ENCODE results near the gene NMT1.

The NMT1 gene

DNA sequence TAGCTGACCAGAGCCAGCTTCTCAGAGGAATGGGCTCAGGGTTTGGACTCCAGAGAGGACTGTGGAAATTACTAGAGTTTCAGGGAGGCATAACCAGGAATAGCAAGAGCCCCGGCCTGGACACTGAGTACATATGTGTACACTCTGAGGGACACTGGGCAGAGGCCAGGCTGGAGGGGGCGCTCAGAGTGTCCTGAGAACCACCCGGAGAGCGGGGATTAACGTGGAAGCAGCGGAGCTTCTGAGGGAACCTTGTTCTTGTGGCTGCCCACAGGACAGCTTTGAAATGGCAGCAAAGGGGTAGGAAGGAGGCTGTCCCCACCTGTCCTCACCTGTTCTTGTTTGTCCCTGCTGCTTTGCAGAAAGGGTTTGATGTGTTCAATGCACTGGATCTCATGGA lies 43.4 kb downstream of the NMT1 start:
- no peak for DNase-seq

DNA sequence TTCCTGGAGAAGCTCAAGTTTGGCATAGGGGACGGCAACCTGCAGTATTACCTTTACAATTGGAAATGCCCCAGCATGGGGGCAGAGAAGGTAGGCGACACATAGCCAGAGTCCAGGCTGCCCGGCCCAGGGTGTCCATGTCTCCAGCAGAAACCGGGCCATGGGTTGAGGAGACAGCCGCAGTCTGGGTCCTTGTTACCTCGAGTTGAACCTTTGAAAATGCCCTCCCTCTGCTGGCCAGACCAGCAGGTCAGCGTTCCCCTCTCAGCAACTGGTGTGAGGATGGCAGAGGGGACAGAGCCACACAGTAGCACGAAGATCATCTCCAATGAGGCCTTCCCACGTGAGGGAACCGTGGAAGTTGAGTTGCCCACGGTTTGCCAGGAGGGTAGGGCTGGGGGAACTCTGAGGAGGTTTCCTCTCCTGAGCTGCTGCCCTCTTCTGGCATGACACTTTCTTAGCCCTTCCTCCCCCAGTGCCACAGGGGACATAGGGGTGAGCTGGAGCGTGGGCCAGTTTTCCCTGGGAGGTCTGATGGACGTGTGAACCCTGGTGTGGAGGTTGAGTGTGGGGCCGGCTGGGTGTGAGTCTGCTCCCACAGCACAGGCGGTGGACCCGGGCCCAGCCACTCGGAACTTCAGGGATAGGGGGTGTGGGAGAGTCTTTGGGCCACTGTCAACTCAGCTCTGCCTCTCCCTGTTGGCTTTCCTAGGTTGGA lies 43.9 kb downstream of the NMT1 start:
- DNase-seq = no peak

DNA sequence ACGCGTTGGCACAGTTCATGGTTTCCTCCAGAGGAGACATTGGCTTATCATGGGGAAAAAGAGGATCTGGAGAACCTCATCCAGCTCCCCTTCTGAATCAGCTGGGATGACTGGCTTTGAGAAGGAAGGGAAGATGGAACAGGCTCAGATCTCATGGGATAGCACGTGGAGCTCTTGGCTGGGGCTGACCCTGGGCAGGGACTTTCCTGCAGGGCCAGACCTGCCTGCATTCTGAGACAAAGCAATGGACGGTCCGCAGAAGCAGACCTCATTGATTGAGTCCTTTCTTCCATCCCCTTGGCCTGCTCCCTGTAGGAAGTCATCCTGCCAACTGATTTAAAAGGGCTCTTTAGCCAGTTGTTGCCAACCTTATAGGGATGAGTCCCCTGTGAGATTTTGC lies 45.0 kb downstream of the NMT1 start:
- no peak for DNase-seq

DNA sequence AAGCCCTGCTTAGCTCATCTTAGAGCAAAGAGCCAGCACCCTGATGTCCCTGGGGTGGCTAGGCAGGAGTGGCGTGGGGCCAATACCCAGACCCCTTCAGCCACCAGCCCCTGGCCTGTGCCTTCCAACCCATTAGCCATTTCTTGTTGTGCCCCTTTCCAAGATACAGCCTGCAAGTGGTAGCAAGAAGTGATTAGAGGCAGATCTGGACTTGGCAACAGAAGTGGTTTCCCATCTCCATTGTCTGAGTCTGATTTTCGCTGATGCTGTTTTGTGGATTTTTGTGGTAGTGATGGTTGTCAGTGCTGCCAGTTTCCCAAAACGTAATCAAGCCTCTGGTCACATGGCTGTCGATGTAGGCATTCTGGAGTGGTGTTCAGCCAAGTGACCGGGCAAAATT lies 45.5 kb downstream of the NMT1 start:
- DNase-seq = no peak

DNA sequence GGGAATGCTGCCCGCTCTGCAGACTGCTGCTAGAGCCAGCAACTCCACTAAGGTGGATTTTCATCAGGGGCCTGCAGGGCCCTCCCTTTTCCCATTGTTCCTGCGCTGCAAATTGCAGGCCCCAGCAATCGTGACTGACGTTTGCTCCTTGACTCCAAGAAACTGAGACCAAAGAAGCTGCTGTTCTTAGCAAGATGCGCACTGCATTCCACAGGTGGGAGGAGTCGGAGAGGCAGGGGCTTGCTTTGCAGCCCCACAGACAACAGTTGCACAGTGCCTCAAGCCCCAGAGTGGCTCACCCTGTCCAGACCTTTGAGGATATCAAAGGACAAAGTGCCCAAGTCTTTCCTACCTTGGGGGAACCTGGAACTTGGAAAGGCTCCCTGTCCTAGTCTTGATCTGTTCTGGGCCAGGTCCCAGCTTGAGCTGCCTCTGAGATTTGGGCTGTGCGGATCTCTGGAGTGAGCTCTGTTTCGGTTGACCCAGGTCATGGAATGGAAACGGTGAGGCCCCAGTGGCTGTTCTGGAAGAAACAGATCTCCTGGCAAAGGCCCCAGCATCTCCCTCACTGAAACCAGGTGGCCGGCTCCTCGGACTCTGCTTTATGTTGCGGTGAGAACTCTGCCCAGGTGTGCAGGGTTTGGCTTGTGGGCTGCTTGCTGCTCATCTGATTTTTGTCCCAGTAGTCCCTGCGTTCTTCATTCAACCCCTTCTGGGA lies 46.3 kb downstream of the NMT1 start:
- no peak for DNase-seq

GRCh38 chr17:45108051-45108450 lies 46.9 kb downstream of the NMT1 start:
- DNase-seq = no peak

DNA sequence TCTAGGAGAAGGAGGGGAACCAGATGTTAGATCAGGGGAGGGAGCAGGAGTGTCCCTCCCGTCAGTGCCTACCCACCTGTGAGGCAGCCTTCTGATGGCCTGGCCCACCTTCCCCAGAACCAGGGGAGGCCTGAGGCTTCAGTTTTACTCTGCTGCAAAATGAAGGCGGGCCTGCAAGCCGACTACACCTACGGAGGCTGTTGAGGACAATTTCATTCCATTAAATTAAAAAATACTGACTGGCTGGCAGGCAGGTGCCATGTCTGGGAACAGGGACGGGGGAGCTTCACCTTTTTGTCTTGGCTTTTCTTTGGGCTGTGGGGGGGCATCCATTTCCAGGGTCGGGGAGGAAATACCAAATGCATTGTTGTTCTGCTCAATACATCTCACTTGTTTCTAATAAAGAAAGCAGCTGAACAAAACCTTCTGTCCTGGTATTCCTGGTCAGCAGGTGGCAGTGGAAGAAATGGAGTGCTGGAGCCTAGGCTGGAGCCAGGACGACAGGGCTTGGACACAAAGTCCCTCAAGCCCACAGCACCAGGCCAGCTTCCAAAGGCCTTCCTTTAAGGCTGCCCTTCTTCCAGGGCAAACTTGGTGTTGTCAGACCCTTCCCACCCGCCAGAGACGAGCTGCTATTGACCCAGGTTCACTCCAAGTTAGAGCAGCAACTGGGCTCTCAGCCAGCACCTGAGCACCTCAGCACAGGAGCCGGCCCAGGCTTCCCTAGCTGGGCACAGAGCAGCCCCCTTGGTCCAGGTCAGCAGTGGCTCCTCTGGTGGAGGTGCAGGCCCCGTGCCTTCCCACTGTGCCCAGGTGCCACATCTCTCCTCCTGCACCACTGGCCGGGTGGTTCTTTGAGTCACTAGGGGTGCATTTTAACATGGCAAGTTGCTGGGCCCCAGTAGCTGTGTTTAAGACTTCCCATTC lies 47.7 kb downstream of the NMT1 start:
- DNase-seq = no peak

GRCh38 chr17:45110676-45111611 lies 49.8 kb downstream of the NMT1 start:
- no peak for DNase-seq

GRCh38 chr17:45111850-45112249 lies 50.7 kb downstream of the NMT1 start:
- no peak for DNase-seq

DNA sequence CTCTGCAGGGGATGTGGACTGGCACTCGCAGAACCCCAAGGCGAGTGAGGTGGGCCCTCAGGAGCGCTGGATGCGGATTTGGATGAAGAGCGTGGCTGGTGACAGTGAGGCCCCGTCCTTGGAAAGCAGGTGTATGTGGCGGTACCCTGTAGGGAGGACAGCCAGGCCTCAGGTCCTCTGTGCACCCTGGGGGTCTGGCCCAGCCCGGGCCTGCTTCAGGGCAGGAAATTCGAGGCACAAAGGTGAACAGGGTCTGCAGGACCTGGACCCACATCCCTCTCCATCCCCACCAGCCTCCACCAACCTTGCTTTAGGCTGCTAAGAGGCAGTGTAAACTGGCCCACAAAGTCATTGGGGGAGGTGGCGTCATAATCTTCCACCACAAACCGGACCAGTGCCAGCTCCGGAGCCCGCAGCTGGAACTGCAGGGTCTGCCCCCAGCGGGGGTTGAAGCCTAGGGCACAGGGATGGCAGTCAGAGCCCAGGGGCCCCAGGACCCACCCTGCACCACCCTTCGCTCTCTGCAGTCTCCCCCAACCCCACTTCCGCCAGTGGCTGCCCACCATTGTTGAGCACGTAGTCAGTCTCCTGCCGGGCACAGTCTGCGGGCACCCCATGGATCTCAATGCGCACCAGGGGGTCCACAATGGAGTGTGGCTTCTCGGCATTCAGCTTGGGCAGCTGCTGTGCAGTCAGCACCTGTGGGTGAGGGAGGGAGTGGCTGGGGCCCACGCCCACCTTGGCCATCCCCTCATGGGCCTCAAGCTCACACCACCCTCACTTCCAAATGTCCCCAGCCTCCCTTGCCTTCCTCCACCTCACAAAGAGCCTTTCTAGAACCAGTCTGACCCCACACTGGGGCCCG lies 51.7 kb downstream of the NMT1 start:
- DNase-seq = no peak

DNA sequence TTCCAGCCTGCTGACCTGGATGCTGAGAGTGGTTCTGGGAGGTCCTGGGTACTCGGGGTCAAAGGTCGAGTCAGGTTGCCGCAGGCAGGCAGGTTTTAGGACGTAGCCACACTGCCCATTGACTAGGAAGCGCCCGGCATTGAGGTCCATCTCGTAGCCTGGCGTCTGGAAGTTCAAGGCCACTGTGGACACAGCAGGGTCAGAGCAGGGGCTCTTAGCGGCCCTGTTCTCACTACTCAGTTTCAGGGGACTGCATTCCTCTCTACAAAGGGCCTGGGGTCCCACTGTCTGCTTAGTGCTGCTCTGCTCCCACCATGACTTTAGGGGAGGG lies 52.3 kb downstream of the NMT1 start:
- no peak for DNase-seq

- no peak for DNase-seq
Measured at GRCh38 chr17:45114117-45114932, 53.2 kb downstream of the NMT1 start.

DNA sequence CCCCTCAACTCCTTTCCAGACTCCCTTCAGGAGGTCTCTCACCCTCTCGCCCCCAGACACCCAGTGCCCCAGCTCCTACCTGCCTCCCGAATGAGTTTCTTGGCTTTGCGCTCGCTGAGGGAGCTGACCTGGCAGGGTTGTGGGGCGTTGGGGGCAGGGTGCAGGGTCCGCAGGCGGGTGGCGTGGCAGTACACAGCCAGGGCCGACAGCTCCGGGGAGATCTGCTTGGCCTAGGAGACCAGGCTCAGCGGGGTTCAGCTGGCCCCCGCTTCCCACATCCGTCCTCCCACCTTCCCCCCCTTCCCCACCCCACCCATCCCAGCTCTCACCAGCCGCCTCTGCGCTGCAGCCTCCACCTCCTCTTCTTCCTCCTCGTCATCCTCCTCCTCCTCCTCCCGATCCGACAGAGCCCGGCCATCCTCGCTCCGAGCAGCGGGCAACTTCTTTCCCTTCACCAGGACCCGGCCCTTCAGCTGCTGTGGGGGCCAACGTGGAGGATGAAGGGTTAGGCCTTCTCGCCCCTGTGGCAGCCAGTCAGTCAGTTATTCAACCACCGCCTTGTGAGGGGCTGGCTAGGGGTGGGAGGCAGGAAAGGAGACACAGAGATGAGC lies 54.0 kb downstream of the NMT1 start:
- no peak for DNase-seq

GRCh38 chr17:45115871-45116270 lies 54.8 kb downstream of the NMT1 start:
- no peak for DNase-seq

DNA sequence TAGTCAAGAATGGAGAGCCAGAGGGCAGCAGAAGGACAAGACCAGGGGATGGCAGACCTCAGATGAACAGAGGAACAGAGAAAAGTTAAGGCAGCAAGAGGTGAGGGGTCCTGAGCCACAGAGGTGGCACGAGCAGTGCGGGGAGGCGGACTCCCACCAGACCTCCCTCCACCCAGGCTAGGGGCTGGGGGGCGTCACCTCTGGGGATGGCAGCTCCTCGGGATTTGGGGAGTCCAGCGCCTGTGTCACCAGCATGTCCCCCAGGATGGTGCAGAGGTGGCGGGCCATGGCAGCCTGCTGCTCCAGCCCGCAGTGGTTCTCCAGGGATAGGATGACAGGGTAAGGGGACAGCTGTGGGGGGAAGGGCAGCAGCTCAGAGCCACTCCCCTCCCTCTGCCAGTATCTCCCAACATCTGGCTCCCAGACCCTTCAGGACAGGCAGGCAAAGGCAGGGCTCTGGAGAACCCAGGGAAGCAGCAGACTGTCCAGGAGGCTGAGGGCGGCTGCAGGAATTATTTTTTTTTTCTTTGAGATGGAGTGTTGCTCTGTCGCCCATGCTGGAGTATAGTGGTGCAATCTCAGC lies 55.4 kb downstream of the NMT1 start:
- no peak for DNase-seq

DNA sequence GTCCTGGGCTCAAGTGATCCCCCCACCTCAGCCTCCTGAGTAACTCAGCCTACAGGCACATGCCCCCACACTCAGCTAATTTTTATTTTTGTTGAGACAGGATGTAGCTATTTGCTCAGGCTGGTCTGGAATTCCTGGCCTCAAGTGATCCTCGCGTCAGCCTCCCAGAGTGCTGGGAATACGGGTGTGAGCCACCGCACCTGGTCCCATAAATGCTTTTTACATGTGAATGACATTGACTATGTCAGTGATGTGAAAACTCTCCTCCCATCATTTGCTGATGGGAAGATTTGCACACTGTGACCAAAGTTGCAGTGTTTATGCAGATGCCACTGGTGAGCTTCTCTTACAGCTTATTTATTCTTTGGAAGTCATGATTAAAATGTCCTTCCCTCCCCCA lies 56.2 kb downstream of the NMT1 start:
- no peak for DNase-seq

- no peak for DNase-seq
Measured at GRCh38 chr17:45117848-45118646, 56.9 kb downstream of the NMT1 start.

GRCh38 chr17:45118691-45119090 lies 57.6 kb downstream of the NMT1 start:
- DNase-seq = no peak

Data from right kidney (tissue), 1 donor.